SH-SY5Y (cell line): ENCODE data around the gene ZNF439.

Experiments
- GATA2 ChIP-seq: IDR thresholded peaks from 2 replicates; pipeline ENCODE4 v1.6.1; 2011; ENCODE audit warnings: mild to moderate bottlenecking, low read depth, low read length
- GATA3 ChIP-seq: IDR thresholded peaks from 2 replicates; pipeline ENCODE4 v1.6.1; 2011; ENCODE audit warnings: low read depth, mild to moderate bottlenecking, low read length, moderate library complexity

- TF ChIP-seq GATA2 (no peak), GATA3 (no peak)
Measured at GRCh38 chr19:11806354-11807098, 42.0 kb upstream of the ZNF439 start.
